HG02798 (cell line): ENCODE results near the gene SCLY.

Experiments used
- ATAC-seq: cut with Tn5 transposase; IDR thresholded peaks from one replicate; pipeline ENCODE4 v1.9.1; 2021; ENCODE audit warnings: mild to moderate bottlenecking; ENCODE audit not compliant: unreplicated experiment, poor library complexity

Gene SCLY

GRCh38 chr2:238095143-238095542, 34.3 kb downstream of the SCLY start:
- ATAC-seq: no peak

DNA sequence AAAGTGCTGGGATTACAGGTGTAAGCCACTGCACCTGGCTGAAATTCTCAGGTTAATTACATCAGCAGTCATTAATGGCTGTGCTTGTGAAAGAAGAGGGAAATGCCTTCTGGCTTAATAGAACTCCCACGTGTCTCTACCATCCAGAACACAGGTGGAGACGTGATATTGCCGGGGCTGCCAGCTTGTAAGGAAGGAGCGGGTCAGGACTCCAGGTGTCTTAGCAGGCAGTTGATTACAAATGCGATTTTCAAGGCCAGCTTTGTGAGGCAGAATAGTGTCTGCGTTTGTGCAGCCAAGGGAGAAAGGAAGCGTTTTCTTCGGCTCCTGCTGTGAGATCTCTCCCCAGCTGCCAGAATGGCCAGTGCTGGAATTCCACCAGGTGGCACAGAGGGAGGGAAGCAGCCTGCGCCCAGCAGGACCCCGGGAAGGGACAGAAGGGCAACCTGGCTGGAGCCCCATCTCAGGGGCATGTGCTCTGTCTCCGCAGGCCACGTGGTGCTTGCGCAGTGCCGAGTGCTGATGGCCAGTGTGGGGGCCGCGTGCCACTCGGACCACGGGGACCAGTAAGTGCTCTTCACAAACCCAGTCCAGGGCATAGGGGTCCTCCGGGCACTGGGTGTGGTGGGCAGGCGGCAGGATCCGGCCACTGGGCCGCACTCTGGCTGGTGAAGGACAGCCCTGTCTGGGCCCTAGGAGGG, 35.7 kb downstream of the SCLY start:
- ATAC-seq: no peak

DNA sequence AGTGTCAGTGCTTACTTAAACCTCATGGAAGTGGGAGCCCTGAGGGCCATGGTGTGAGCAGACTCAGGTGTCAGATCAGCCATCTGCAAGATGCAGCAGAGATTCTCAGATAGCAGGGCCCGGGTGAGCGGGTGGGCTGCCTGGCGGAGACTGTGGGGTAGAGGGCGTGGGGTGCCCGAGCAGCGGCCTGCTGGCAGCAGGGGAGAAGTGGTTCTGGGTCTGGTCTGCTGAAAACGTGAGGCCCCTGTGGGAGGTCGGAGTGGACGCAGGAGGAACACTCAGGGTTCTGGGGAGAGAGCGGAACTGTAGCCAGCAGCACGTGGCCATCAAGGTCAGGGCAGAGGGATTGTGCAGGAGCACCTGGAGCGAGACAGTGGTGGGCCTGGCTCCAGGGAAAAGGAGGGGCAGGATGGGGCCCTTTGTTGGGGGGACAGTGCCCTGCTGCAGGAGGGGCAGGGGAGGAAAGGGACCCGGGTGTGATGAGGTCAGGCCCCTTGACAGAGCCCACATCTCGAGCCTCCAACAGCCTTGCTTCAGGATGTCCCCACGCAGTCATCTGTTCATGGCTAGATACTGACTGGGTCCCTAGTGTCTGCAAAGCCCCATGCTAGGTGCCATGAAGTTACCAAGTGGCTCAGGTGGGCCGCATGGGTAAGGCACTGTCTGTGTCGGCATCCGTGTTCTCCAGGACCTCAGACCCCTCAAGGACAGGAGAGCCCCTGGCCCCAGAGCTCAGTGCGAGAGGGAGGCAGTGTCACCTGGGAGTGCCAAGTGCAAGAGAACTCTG, 36.6 kb downstream of the SCLY start:
- no peak for ATAC-seq

DNA sequence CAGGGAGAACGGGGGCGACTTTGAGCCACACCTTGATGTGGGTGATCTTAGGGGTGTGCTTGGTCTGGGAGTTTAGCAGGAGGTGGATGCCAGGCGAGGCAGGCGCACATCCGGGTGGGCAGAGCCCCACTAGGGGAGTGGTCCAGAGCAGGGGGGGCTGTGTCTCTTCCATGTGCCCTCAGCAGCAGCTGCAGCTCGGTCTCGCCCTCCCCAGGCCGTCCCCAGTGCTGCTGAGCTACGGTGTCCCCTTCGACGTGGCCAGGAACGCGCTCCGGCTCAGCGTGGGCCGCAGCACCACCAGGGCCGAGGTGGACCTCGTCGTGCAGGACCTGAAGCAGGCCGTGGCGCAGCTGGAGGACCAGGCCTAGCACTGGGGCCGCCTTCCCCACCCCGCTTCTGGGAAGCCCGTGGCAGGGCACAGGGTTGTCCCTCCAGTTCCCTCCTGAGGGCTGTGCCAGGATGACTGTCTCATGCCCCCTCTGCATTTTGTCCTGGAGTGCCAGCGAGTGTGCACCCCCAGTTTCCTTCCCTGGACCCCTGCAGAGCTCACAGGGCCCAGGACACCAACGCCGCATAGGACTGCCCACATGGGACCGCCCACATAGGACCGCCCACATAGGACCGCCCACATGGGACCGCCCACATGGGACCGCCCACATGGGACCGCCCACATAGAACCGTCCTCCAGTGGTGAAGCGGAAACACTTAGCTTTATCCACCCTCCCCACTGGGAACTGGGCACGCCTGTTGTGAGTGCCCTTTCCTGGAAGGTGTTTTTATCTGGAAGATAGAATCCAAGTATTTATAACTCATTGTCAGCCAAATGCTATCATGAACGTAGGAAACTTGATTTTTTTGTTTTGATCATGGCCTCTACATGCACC, 37.4 kb downstream of the SCLY start:
- peak; percentile 73 for ATAC-seq

- ATAC-seq: no peak
Observed at GRCh38 chr2:238098901-238099713, 38.3 kb downstream of the SCLY start.

DNA sequence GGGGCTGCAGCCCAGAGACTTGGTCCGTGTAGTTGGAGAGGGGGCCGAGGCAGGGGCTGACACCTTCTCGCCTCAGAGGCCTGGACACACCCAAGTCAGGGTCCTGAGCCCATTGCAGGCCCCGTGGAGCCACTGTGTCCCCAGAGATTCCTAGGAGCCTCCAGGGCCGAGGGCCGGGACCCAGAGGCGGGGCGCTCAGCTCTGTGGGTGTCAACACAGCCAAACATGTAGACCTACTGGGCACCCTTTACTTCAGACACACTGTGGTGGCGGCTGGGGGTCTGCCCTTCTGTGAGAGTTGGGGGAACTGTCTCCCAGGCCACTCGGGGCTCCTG, 38.9 kb downstream of the SCLY start:
- ATAC-seq: no peak

- no peak for ATAC-seq
Observed at GRCh38 chr2:238100049-238100820, 39.4 kb downstream of the SCLY start, which contains the start of gene ESPNL. Gene ESPNL (plus strand): TSS chr2:238100340. CDS start chr2:238100420, 80 bp downstream.

- ATAC-seq: no peak
Observed at GRCh38 chr2:238100821-238101771, 40.3 kb downstream of the SCLY start.

DNA sequence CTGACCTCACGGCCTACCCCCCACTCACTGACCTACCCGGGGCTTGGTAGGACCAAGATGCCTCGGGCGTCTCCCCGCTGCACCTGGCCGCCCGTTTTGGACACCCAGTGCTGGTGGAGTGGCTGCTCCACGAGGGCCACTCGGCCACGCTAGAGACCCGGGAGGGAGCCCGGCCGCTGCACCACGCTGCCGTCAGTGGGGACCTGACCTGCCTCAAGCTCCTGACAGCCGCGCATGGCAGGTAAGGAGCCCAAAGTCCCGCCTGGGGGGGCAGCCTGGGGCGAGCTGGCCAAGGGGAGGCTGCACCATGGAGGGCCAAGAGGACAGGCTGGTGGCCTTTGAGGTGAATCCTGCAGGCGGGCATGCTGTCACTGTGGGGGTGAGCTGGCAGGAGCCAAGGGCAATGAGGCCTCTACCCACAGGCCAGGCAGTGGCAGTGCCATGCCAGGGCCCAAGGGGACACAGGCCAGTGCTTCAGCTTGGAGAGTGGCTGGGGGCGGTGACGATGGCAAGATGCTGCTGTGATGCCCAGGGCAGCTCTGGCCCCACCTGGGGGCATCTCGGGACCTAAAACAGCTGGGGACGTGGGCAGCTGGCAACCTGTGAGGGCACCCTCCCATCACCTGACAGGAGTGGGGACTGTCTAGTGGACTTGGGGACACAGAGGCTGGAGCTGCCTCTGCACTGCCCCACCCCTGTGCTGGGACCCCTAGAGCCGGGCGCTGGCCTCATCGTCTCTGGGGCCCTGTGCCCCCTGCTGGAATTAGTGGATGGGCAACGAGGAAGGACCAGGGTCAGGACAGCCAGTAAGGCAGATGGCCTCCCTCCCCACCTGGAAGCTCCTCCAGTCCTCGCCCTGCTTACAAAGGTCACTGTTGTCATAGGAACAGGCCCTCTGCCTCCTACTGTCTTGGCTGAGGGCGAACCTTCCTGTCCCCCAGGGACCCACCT, 41.4 kb downstream of the SCLY start:
- ATAC-seq: no peak

DNA sequence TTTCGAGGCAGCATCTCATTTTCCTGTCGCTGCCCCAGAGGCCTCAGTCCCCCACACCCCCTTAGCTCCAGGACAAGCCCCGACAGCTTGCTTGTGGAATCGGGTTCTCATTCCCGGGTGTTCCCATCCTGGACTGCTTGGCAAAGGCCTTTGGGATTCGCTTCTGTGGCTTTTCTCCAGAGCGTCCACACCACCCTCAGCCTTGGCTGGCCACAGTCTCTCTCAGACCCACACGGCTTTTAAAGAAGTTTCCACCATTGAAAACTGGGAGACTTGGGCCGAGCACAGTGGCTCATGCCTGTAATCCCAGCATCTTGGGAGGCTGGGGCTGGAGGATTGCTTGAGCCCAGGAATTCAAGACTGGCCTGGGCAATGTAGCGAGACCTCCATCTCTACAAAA, 42.1 kb downstream of the SCLY start:
- ATAC-seq: no peak

GRCh38 chr2:238103465-238104225, 42.8 kb downstream of the SCLY start:
- ATAC-seq: no peak

DNA sequence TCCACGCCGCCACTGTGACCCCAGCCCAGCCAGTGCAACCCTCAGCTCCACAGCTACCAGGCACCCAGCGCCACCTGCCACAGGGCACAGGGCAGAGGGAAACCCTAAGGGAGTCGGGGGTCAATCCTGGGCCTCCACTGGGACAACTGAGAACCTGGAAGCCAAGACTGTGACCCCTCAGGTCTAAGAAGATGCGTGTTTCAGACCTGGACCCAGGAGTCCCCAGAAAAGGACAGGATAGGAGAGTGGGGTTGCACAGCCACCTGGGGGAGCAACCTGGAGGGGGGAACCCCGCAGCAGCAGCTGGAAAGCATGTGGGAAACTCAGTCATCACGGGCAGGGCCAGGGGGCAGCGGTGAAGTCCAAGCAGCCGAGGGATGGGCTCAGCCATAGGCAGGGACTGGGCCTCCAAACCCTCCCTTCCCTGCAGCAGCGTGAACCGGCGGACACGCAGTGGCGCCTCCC, 43.5 kb downstream of the SCLY start:
- no peak for ATAC-seq

DNA sequence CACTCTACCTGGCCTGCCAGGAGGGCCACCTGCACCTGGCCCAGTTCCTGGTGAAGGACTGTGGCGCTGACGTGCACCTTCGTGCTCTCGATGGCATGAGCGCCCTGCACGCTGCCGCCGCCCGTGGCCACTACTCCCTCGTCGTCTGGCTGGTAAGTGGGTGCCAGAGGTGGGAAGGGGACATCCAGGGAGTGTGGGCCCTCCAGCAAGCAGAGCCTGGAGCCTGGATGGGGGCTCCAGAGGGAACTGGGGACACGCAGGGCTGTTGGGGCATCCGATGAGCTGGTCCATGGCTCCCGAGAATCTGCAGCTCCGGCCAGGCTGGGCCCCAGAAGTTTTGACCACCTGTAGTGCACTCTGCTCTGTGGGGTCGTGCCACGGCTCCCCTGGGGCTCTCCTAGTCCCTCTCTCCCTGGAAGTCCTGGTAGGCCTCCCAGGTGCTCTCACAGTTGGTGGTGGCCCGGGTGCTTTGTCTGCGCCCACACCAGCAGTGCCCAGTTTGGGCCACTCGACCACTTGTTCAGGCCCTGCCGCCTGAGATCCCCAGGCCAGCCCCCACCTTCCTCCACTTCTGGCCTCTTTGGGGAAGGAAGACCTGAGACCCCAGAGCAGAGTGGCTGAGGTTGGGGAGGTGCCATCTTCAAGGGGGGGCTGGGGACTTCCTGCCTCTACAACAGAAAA, 44.0 kb downstream of the SCLY start:
- no peak for ATAC-seq

GRCh38 chr2:238105506-238106338, 44.9 kb downstream of the SCLY start:
- ATAC-seq: no peak

DNA sequence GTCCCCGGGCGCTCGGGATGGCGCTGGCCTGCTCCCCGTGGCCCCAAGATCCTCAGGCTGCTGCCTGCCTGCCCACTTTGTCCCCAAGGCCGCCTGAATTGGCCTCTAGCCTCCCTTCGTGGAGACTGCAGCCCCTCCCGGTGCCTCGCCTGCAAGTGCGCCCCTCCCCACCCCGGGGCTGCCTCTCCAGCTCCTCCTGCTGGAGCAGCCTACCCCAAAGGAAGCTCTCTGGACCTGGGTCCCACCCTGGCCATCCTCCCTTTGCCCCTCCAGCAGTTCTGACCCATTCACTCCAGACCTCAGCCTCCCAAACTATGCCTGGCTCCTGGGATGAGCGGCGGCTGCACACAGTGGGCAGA, 45.5 kb downstream of the SCLY start:
- no peak for ATAC-seq
